Umbilical cord (tissue), 2 donors: ENCODE measurements around the gene C12orf76. TPM values are rescaled to one million over a fixed set of nuclear protein-coding genes. Genes with fewer than 3 reads are reported as not detected.

Source experiments
- DNase-seq: peaks from one replicate; pipeline ENCODE4 v3.0.0-alpha.2; 2015; ENCODE audit warnings: low spot score
- total RNA-seq: library from RNA; depleted of rRNA; stranded (reverse); fragments of >200 nt; gene quantifications from one replicate; pipeline ENCODE4 v1.2.3, GENCODE V29; 2014; ENCODE audit warnings: low replicate concordance; ENCODE audit not compliant: insufficient read depth

C12orf76 gene
- total RNA-seq, 1 donor from 2014 or later, result 28.6 TPM

DNA sequence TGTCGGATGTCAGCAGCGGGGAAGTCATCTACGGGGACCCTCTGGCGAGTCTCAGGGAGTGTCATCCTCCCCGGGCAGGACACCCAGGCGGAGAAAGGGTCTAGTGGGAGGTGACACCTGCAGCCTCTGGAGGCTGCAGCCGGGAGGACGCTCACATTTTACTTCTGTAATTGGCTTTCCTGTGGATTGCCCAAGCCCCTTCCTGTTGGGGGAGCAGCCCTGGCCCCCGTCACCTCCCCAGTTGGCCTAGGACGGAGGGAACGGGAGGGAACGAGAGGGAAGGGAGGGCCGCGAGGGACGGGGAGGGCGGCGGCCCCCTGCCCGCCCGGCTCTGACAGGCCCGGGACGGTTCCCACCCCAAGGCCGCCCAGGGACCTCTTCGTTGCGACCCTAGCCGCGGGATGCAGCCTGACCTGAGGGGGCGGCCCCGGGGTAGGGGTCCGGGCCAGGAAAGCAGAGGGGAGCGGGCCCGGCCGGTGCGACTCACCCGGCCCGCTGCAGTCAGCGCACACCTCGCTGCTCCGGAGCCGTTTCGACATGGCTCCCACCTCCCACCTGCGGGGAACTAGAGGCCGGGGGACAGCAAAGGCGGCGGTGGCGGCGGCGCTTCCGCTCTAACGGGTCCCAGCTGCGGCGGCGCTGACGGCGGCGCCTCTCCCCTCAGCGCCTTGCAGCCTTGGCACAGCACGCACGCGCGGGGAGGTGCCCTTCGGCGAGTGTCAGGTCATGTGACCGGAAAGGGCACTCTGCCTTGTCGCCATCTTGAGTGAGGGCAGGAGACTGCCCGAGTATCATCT, 52.4 kb downstream of the C12orf76 start, which contains the start of gene GIT2:
Gene GIT2 (minus strand): TSS at position 683 of the 797 bp plus-strand sequence. CDS start 144 bp downstream, at position 539.
- DNase-seq, result peak; percentile 96

DNA sequence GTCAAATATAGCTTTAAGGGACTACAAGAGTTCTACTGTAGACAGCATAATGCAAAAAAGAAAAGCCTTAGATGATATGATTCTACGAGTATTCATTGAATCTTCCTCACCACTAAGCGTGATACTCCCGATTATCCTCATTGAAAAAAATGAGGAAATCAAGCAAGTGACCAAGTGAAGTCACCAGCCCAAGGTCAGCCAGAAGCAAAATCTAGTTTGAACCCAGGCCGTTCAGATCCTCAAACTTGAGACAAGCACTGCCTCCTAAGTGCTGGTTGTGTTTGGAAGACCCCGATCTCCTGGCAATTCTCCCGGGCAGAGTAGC, 53.0 kb downstream of the C12orf76 start:
- no peak for DNase-seq

DNA sequence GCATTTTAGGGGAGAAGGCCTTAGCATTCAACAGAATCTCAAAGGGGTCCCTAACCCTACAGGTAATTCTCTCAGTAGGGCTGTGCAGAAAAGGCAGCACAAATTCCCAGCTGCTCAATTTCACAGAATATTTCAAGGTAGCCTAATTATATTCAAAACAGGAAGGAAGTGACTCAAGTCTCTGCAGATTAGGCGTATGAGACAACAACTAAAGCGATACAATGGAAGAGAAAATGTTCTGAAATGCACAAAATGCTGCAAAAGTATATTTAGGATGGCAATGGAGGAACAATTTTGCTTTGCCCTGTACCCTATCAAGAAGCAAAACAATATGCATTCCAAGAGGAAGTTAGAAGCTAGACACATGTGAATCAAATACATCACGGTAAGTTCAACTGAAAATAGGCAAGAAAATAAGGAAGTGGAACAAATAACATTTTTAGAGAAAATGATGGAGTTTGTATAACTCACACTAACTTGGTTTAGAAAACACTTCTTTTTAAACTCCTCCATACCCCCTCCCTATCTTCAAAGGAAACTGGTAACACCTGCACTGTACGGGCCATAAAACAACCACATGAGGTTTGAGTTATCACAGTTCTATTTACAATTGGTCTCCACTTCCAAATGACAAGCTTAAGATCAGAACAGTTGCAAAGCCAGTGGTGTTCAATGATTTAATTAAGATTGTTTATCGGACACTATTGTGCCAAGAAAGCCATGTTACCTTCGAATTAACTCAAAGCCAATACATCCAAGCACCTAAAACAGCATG, 53.7 kb downstream of the C12orf76 start:
- DNase-seq, result no peak

DNA sequence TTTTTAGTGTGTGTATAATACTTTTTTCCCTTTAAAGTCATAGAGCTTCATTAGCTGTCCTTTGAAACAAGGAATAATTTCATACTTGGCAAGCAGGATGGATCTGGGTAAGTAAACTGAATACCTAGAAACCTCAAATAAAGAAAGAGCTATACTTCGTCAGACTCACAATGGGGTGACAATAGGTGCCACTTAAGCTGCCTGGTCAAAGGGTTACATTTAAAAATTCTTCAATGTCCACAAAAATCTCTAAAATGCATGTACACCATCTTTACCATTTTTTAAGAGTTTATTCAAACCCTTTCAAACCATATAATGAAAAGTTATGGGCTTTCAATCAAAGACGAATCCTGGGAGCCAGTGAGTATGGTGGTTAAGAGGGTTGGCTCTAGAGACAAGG, 55.2 kb downstream of the C12orf76 start:
- DNase-seq, result no peak

DNA sequence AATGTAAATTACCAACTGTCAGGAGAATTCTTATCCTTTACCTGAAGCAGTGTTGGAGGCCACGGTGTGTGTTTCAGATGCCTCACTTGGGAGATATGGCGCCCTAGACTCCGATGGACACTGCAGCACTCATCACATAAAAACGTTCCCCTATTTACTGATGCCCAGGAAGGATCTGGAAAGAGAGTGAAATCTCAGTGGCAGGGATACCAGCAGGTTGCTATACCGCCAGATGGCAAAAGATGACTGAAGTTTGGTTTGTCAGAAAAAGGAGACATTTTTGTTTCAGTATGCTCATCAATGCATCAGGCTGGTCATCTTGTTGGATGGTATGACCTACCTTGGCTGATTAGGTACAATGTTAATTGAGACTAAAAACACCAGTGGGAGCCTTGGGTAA, 56.7 kb downstream of the C12orf76 start:
- no peak for DNase-seq

Other genes with a start within 250 kb of the C12orf76 start
- 0.48 TPM for gene TRPV4, start 215.1 kb downstream of the C12orf76 start, total RNA-seq
- 30.6 TPM for gene GLTP, start 168.0 kb downstream of the C12orf76 start, total RNA-seq
- gene TCHP, start 148.2 kb downstream of the C12orf76 start, total RNA-seq, result 22.6 TPM
- gene GIT2, start 52.2 kb downstream of the C12orf76 start, total RNA-seq, result 33.7 TPM
- 58.3 TPM for gene ANKRD13A, start 49.1 kb downstream of the C12orf76 start, total RNA-seq
- 34.9 TPM for gene IFT81, start 75.8 kb upstream of the C12orf76 start, total RNA-seq
- 94.4 TPM for gene ATP2A2, start 232.7 kb upstream of the C12orf76 start, total RNA-seq